Smooth muscle cell (in vitro differentiated cells): ENCODE results near the gene DGAT2. TPM values are rescaled to one million over a fixed set of nuclear protein-coding genes. Genes with fewer than 3 reads are reported as not detected.

ENCODE experiments used
- DNase-seq: peaks from one replicate; lab custom pipeline; 2025; ENCODE audit not compliant: unreplicated experiment; lab: John Stamatoyannopoulos, UW
- H2AFZ ChIP-seq: fragments of 200-600 bp; sonication (generic); 2 replicates; pipeline ENCODE4 v1.6.0; 2016; ENCODE audit warnings: antibody characterized with exemption, low read depth, mild to moderate bottlenecking
- H3F3A ChIP-seq: fragments of 200-600 bp; sonication (generic); 2 replicates; pipeline ENCODE4 v1.6.0; 2017; ENCODE audit warnings: antibody characterized with exemption, low read depth
- H3K27ac ChIP-seq: fragments of 200-600 bp; sonication (generic); 2 replicates; pipeline ENCODE4 v1.5.1; 2016; ENCODE audit warnings: low read depth, mild to moderate bottlenecking
- H3K27me3 ChIP-seq: fragments of 200-600 bp; sonication (generic); 2 replicates; pipeline ENCODE4 v1.6.1; 2016; ENCODE audit warnings: low read depth, mild to moderate bottlenecking
- H3K36me3 ChIP-seq: fragments of 200-600 bp; sonication (generic); 2 replicates; pipeline ENCODE4 v1.5.1; 2016; ENCODE audit warnings: low read depth
- H3K4me1 ChIP-seq: fragments of 200-600 bp; sonication (generic); 2 replicates; pipeline ENCODE4 v1.5.1; 2016; ENCODE audit warnings: low read depth
- H3K4me2 ChIP-seq: fragments of 200-600 bp; sonication (generic); 2 replicates; pipeline ENCODE4 v1.6.0; 2016; ENCODE audit warnings: mild to moderate bottlenecking
- H3K4me3 ChIP-seq: fragments of 200-600 bp; sonication (generic); 2 replicates; pipeline ENCODE4 v1.5.1; 2016; ENCODE audit warnings: mild to moderate bottlenecking
- H3K79me2 ChIP-seq: fragments of 200-600 bp; sonication (generic); 2 replicates; pipeline ENCODE4 v1.6.0; 2016; ENCODE audit warnings: low read depth, mild to moderate bottlenecking
- H3K9ac ChIP-seq: fragments of 200-600 bp; sonication (generic); 2 replicates; pipeline ENCODE4 v1.6.0; 2016; ENCODE audit warnings: low read depth
- H3K9me3 ChIP-seq: fragments of 200-600 bp; sonication (generic); replicated peaks from 2 replicates; pipeline ENCODE4 v1.5.1; 2016; ENCODE audit warnings: low read depth
- H4K20me1 ChIP-seq: fragments of 200-600 bp; sonication (generic); 2 replicates; pipeline ENCODE4 v1.6.0; 2016; ENCODE audit warnings: low read depth
- WGBS: methylation state at CpG from one replicate; pipeline ENCODE4 v1.1.7; 2016; ENCODE audit warnings: low lambda C conversion rate; 5-methylcytosine and 5-hydroxymethylcytosine counted together
- polyA plus RNA-seq: library from polyadenylated mRNA; unstranded; fragments of >200 nt; fragmentation: Nextera tagmentation; extraction: Ambion mirVana; gene quantifications from 2 replicates; pipeline ENCODE4 v1.2.1, GENCODE V29; 2016
- total RNA-seq: library from RNA; depleted of rRNA; stranded (reverse); fragments of >200 nt; gene quantifications from 2 replicates; pipeline ENCODE4 v1.2.3, GENCODE V29; 2014
- TF ChIP-seq, protein P1 (sequence below): fragments of 200-600 bp; sonication (generic); IDR thresholded peaks from 2 replicates; pipeline ENCODE4 v1.5.1; 2017; ENCODE audit warnings: borderline replicate concordance, mild to moderate bottlenecking, antibody characterized with exemption; ENCODE audit not compliant: insufficient read depth, poor library complexity, severe bottlenecking

DGAT2 gene
- total and polyA plus RNA-seq, 2 experiments from 2014 or later = 1.5 to 3.7 TPM

DNA sequence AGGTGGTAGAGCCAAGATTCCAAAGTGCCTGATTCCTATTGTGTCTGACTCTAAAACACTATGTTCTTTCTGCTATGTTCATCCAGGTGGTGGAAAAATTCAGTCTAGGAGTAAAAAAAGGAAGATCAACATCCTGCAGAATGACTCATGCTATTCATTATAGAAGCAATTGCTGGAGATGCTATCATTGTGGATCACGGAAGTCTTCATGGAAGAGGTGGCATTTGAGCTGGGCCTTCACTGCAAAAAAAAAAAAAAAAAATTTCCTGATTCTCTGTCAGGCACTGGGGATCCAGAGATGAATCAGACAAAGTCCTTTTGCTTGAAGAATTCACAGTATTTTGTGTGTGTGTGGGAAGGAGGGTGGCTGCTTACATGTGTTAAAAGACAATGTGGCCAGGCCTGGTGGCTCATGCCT, 45.1 kb downstream of the DGAT2 start:
- WGBS = 81% methylated on average over 1 of the region's 1 CpG
- no peaks in the 10 kb centered on the region for H3F3A ChIP-seq
- H3K4me2 ChIP-seq = peak overlapping the region; percentile 97
- no peak overlapping the region for H3K9ac ChIP-seq
- no peak overlapping the region for H2AFZ ChIP-seq
- peaks cover 21% of the 10 kb centered on the region for H4K20me1 ChIP-seq
- peaks cover 29% of the 10 kb centered on the region for H3K79me2 ChIP-seq
- no peaks in the 10 kb centered on the region for H3K9me3 ChIP-seq
- H3K27ac ChIP-seq = peak overlapping the region; percentile 84
- H3K27me3 ChIP-seq = no peaks in the 10 kb centered on the region
- H3K36me3 ChIP-seq = no peaks in the 10 kb centered on the region
- no peak for DNase-seq
- no peak overlapping the region for H3K4me3 ChIP-seq
- TF ChIP-seq, protein P1, sequence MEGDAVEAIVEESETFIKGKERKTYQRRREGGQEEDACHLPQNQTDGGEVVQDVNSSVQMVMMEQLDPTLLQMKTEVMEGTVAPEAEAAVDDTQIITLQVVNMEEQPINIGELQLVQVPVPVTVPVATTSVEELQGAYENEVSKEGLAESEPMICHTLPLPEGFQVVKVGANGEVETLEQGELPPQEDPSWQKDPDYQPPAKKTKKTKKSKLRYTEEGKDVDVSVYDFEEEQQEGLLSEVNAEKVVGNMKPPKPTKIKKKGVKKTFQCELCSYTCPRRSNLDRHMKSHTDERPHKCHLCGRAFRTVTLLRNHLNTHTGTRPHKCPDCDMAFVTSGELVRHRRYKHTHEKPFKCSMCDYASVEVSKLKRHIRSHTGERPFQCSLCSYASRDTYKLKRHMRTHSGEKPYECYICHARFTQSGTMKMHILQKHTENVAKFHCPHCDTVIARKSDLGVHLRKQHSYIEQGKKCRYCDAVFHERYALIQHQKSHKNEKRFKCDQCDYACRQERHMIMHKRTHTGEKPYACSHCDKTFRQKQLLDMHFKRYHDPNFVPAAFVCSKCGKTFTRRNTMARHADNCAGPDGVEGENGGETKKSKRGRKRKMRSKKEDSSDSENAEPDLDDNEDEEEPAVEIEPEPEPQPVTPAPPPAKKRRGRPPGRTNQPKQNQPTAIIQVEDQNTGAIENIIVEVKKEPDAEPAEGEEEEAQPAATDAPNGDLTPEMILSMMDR = no peak
- H3K4me1 ChIP-seq = peaks cover 15% of the 10 kb centered on the region

DNA sequence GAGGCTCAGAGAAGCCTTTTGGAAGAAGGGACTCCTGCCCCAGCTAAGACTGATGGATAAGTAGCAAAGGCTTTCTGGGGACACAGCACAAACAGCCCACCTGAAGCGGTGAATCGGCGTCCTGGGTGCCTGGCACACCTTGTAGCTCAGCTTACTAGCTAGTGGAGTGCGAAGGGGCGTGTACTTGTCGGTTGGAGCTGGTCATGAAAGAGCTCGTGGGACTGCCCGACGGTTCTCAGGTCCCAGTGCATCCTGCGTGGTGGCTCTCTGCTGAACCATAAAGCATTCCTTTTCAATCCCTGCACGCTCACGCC, 45.7 kb downstream of the DGAT2 start:
- Histone ChIP-seq H3K9ac (peak overlapping the region; percentile 60), H3K36me3 (no peaks in the 10 kb centered on the region), H3K27me3 (no peaks in the 10 kb centered on the region), H3K4me1 (peaks cover 15% of the 10 kb centered on the region), H3K4me2 (peak overlapping the region; percentile 97), H2AFZ (peak overlapping the region; percentile 78), H4K20me1 (peaks cover 25% of the 10 kb centered on the region), H3F3A (no peaks in the 10 kb centered on the region), H3K27ac (peak overlapping the region; percentile 84), H3K79me2 (peaks cover 35% of the 10 kb centered on the region), H3K9me3 (no peaks in the 10 kb centered on the region), H3K4me3 (peak overlapping the region; percentile 97)
- DNase-seq = no peak
- TF ChIP-seq, protein P1 = no peak
- 2% methylated on average over 12 of the region's 12 CpGs for WGBS

GRCh38 chr11:75814677-75815344, 46.2 kb downstream of the DGAT2 start, which contains the start of gene UVRAG:
TSS of gene UVRAG (plus strand) at chr11:75815210. CDS start at chr11:75815408, 198 bp downstream.
- peak within 1 kb of the TSS; percentile 97 for H3K4me3 ChIP-seq
- H3K79me2 ChIP-seq = peaks cover 40% of the 10 kb centered on the region
- peaks cover 28% of the 10 kb centered on the region for H4K20me1 ChIP-seq
- H3K27me3 ChIP-seq = no peaks in the 10 kb centered on the region
- 1% methylated on average over 38 of the region's 39 CpGs for WGBS
- H3F3A ChIP-seq = no peaks in the 10 kb centered on the region
- peak within 1 kb of the TSS; percentile 78 for H2AFZ ChIP-seq
- no peaks in the 10 kb centered on the region for H3K36me3 ChIP-seq
- peak within 1 kb of the TSS; percentile 94 for H3K9ac ChIP-seq
- peak; percentile 98 for DNase-seq
- TF ChIP-seq, protein P1 = no peak
- peak within 1 kb of the TSS; percentile 97 for H3K4me2 ChIP-seq
- peaks cover 15% of the 10 kb centered on the region for H3K4me1 ChIP-seq
- H3K9me3 ChIP-seq = no peaks in the 10 kb centered on the region
- peak within 1 kb of the TSS; percentile 84 for H3K27ac ChIP-seq
